ENCODE data around the gene MED10. TPM values are rescaled to one million over a fixed set of nuclear protein-coding genes. Genes with fewer than 3 reads are reported as not detected.
"Not testable (repeated sequence)": the region's sequence is repeated elsewhere in the genome, so short reads cannot be mapped to it uniquely, and the experiment has no call there.

MED10 gene
- total RNA-seq, 2 experiments from 2014 or later: 48.7 to 52.5 TPM

- ChIA-PET POLR2A (no interaction called here), CTCF (no interaction called here)
Measured at GRCh38 chr5:6377582-6377904, 804 bp downstream of the MED10 start.

- POLR2A ChIA-PET: interaction anchor here (0.7 kb wide), 1 partner anchor 9 kb away, joined by 3 read pairs; no protein-coding TSS in a partner anchor
- CTCF ChIA-PET: no interaction called here
Measured at GRCh38 chr5:6376974-6377520, 1.3 kb downstream of the MED10 start.

GRCh38 chr5:6373081-6373846 is 5.1 kb downstream of the MED10 start:
- ChIA-PET POLR2A (no interaction called here), CTCF (no interaction called here)

- POLR2A ChIA-PET: no interaction called here
- CTCF ChIA-PET: no interaction called here
Measured at GRCh38 chr5:6372251-6373080, 5.9 kb downstream of the MED10 start.

GRCh38 chr5:6371079-6371810 is 7.1 kb downstream of the MED10 start:
- POLR2A ChIA-PET: no interaction called here
- CTCF ChIA-PET: no interaction called here

GRCh38 chr5:6370580-6370979 is 7.8 kb downstream of the MED10 start:
- POLR2A ChIA-PET: no interaction called here
- CTCF ChIA-PET: no interaction called here

GRCh38 chr5:6365977-6366590 is 12.3 kb downstream of the MED10 start:
- CTCF ChIA-PET: no interaction called here
- POLR2A ChIA-PET: no interaction called here

GRCh38 chr5:6365142-6365976 is 13.0 kb downstream of the MED10 start:
- ChIA-PET POLR2A (no interaction called here), CTCF (no interaction called here)

GRCh38 chr5:6363454-6364011 is 14.8 kb downstream of the MED10 start:
- POLR2A ChIA-PET, CTCF ChIA-PET: not testable (repeated sequence)

GRCh38 chr5:6362846-6363245 is 15.5 kb downstream of the MED10 start:
- CTCF ChIA-PET: no interaction called here
- POLR2A ChIA-PET: no interaction called here

- CTCF ChIA-PET: no interaction called here
- POLR2A ChIA-PET: no interaction called here
Measured at GRCh38 chr5:6361101-6361500, 17.2 kb downstream of the MED10 start.

GRCh38 chr5:6360323-6361072 is 17.8 kb downstream of the MED10 start:
- POLR2A ChIA-PET: no interaction called here
- CTCF ChIA-PET: no interaction called here

- CTCF ChIA-PET: no interaction called here
- POLR2A ChIA-PET: no interaction called here
Measured at GRCh38 chr5:6359555-6360322, 18.6 kb downstream of the MED10 start.

- ChIA-PET CTCF (no interaction called here), POLR2A (no interaction called here)
Measured at GRCh38 chr5:6358434-6358820, 19.9 kb downstream of the MED10 start.

GRCh38 chr5:6357817-6358433 is 20.4 kb downstream of the MED10 start:
- POLR2A ChIA-PET, CTCF ChIA-PET: not testable (repeated sequence)

GRCh38 chr5:6356578-6357164 is 21.7 kb downstream of the MED10 start:
- POLR2A ChIA-PET: no interaction called here
- CTCF ChIA-PET: no interaction called here

- POLR2A ChIA-PET: no interaction called here
- CTCF ChIA-PET: no interaction called here
Measured at GRCh38 chr5:6355294-6355693, 23.1 kb downstream of the MED10 start.
